Peyer's patch (tissue), 4 donors: ENCODE results near the gene COL17A1. TPM values are rescaled to one million over a fixed set of nuclear protein-coding genes. Genes with fewer than 3 reads are reported as not detected.

Experiments used
- DNase-seq, 3 donors: peaks; one replicate each; pipeline ENCODE4 v3.0.0-alpha.2; 2017 to 2019
- H3K27ac ChIP-seq, 4 donors: fragments of 200-600 bp; sonication (generic); one replicate each; pipeline ENCODE4 v1.5.1; 2016 to 2019
- H3K27me3 ChIP-seq, 2 donors: fragments of 200-600 bp; sonication (generic); one replicate each; pipeline ENCODE4 v1.5.1; 2019
- H3K36me3 ChIP-seq, 3 donors: fragments of 200-600 bp; sonication (generic); one replicate each; pipeline ENCODE4 v1.5.1; 2016 to 2019
- H3K4me1 ChIP-seq, 4 donors: fragments of 200-600 bp; sonication (generic); one replicate each; pipeline ENCODE4 v1.5.1; 2016 to 2019
- H3K4me3 ChIP-seq, 4 donors: fragments of 200-600 bp; sonication (generic); 1 replicate in 3 of 4; 2 replicates in 1 of 4; pipeline ENCODE4 v1.5.1; 2016 to 2019; ENCODE audit warnings: mild to moderate bottlenecking in 1 of 4
- H3K9me3 ChIP-seq, 4 donors: fragments of 200-600 bp; sonication (generic); one replicate each; pipeline ENCODE4 v1.5.1; 2016 to 2019; ENCODE audit warnings: mild to moderate bottlenecking in 1 of 4
- POLR2A ChIP-seq, 2 donors: fragments of 450-650 bp; IDR thresholded peaks; one replicate each; pipeline ENCODE4 v1.5.1; 2017; ENCODE audit warnings: antibody characterized with exemption in 2 of 2, mild to moderate bottlenecking in 2 of 2, moderate library complexity in 2 of 2
- total RNA-seq, 4 donors: library from RNA; depleted of rRNA; stranded (reverse); fragments of >200 nt; gene quantifications; one replicate each; pipeline ENCODE4 v1.1.0, GENCODE V29; 2016
- TF ChIP-seq, protein P1 (sequence below), 6 experiments: fragments of 450-650 bp in 4 of 6; fragments of 200-600 bp in 2 of 6; sonication (generic) in 1 of 6; IDR thresholded peaks; one replicate each; pipeline ENCODE4 v1.5.1; 2017 to 2019; ENCODE audit warnings: antibody characterized with exemption in 6 of 6, mild to moderate bottlenecking in 3 of 6, moderate library complexity in 1 of 6

The COL17A1 gene
- total RNA-seq, 4 donors from 2014 or later = 4.1 to 240 (median 97.1) TPM

DNA sequence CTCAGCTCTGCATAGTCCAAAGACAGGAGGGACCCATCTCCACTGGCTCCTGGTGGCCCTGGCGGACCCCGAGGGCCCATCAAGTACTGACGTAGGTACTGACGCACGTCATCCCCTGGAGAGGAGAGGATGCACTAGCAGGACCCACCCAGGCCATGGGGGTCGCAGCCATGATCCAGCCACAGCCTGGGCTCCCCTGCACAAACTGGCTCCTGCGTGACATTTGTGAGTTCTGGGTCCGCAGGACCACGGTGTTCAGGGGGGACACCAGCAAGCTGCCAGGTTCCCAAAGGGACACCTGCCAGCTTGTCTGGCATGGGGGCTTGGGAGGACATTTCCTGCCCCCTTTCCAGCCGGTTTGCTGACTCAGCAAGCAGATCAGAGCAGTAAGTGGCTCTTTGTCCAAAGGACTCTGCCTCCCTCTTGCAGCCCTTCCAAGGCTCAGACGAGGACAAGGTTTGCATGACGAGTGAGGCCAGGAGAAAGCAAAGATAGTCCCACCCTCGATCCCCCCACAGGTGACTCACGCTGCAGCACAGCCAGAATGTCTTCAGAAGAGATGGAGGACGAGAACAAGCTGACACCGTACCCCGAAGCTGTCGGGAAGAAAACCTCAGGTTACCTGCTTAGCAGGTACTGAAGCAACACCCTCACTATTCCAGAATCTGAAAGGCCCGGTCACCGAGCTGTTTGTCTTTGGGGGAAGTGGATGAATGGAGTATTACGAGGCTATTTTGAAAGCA lies 49.0 kb downstream of the COL17A1 start:
- no peaks in the 10 kb centered on the region for H3K27me3 ChIP-seq
- DNase-seq = no peak
- peaks cover 0 to 36% (median 0%) of the 10 kb centered on the region in 3 donors for H3K36me3 ChIP-seq
- TF ChIP-seq POLR2A (IDR thresholded peaks at IDR 0.05) = no peak
- TF ChIP-seq, protein P1, sequence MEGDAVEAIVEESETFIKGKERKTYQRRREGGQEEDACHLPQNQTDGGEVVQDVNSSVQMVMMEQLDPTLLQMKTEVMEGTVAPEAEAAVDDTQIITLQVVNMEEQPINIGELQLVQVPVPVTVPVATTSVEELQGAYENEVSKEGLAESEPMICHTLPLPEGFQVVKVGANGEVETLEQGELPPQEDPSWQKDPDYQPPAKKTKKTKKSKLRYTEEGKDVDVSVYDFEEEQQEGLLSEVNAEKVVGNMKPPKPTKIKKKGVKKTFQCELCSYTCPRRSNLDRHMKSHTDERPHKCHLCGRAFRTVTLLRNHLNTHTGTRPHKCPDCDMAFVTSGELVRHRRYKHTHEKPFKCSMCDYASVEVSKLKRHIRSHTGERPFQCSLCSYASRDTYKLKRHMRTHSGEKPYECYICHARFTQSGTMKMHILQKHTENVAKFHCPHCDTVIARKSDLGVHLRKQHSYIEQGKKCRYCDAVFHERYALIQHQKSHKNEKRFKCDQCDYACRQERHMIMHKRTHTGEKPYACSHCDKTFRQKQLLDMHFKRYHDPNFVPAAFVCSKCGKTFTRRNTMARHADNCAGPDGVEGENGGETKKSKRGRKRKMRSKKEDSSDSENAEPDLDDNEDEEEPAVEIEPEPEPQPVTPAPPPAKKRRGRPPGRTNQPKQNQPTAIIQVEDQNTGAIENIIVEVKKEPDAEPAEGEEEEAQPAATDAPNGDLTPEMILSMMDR (IDR thresholded peaks at IDR 0.05) = no peak
- no peak overlapping the region for H3K27ac ChIP-seq
- H3K9me3 ChIP-seq = no peaks in the 10 kb centered on the region
- no peak overlapping the region for H3K4me3 ChIP-seq
- H3K4me1 ChIP-seq = no peaks in the 10 kb centered on the region

DNA sequence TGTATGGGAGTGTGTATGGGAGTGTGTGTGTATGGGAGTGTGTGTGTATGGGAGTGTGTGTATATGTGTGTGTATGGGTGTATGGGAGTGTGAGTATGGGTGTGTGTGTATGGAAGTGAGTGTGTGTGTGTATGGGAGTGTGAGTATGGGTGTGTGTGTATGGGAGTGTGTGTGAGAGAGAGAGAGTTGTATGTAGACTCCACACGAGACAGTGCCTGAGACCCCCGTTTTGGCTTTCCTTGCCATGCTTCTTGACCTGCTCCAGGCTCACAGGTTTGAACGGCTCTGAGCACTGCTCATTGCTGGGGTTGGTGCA lies 49.7 kb downstream of the COL17A1 start:
- peaks cover 0 to 32% (median 0%) of the 10 kb centered on the region in 3 donors for H3K36me3 ChIP-seq
- DNase-seq = no peak
- H3K27me3 ChIP-seq = no peaks in the 10 kb centered on the region
- no peak overlapping the region for H3K4me3 ChIP-seq
- no peaks in the 10 kb centered on the region for H3K9me3 ChIP-seq
- TF ChIP-seq POLR2A (IDR thresholded peaks at IDR 0.05) = no peak
- TF ChIP-seq, protein P1 (IDR thresholded peaks at IDR 0.05) = no peak
- no peak overlapping the region for H3K27ac ChIP-seq
- no peaks in the 10 kb centered on the region for H3K4me1 ChIP-seq

DNA sequence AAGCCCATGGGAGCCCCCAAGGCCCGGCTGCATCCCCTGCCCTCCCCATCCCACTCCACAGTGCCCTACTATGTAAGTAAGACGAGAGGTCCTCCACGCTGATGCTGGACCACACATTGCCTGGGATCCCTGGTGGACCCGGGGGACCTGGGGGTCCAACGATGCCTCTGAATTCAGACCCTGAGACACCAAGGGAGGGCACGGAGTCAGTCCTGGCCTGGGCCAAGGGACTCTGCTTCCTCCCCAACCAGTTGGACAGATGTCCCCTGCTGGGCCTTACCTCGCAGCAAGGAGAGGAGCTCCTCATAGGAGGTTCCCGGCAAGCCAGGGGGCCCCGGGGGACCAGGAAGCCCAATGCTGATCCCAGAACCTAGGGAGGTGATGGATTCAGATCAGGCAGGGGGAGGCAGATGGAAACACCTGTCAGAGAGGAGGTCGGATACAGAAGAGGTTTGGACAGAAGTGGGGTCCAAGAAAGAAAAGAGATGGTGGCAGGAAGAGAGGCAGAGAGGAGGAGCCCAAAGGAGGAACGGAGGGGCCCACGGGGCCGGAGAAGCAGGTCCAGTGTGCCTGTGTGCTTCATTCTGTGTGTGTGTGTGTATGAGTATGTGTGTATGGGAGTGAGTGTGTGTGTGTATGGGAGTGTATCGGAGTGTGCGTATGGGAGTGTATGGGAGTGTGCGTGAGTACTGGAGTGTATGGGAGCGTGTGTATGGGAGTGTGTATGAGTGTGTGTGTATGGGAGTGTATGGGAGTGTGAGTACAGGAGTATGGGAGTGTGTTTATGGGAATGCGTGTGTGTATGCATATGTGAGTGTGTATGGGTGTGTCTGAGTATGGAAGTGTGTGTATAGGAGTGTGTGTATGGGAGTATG lies 50.2 kb downstream of the COL17A1 start:
- Histone ChIP-seq H3K4me1 (no peaks in the 10 kb centered on the region), H3K27ac (no peak overlapping the region), H3K9me3 (no peaks in the 10 kb centered on the region), H3K36me3 (peaks cover 0 to 29% (median 0%) of the 10 kb centered on the region in 3 donors), H3K4me3 (no peak overlapping the region), H3K27me3 (no peaks in the 10 kb centered on the region)
- no peak for TF ChIP-seq POLR2A (IDR thresholded peaks at IDR 0.05)
- TF ChIP-seq, protein P1 (IDR thresholded peaks at IDR 0.05) = no peak
- DNase-seq = no peak

DNA sequence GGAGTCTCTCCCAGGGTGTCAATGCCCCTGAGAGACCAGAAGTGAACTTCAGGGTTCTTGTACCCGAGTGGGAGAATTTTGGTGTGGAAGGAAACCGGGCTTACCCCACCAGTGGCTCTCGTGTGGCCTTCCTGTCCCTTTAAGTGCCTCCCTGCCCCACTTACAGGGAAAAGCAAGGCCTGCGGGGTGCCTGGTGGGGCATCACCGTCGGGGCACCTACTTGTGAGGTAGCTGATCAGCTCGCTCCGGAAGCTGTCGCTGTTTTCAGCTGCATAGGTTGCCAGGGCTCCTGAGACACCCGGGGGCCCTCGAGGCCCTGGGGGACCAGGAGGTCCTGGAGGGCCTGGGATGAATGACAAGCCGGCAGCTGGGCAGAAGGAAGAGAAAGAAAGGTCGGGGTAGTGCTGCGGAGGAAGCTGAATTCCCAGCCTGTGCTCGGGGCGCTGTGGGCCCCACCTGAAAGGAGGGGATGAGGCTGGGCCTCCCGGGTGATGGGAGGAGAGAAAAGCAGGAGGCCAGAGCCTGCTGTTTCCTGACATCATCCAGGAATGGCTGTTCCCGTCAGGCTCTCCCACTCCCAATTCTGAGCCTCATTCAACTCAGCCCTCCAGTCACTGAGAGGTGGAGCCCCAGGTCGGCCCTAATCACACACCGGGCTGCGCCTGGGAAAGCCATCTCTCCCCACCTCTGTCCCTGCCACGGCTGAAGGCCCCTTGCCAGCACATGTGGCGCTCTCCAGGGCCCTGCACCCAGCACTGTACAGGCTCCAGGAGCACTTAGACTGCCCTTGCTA lies 51.1 kb downstream of the COL17A1 start:
- Histone ChIP-seq H3K27me3 (no peaks in the 10 kb centered on the region), H3K36me3 (peaks cover 0 to 29% (median 0%) of the 10 kb centered on the region in 3 donors), H3K4me1 (no peaks in the 10 kb centered on the region), H3K27ac (no peak overlapping the region), H3K4me3 (no peak overlapping the region), H3K9me3 (no peaks in the 10 kb centered on the region)
- TF ChIP-seq, protein P1 (IDR thresholded peaks at IDR 0.05) = no peak
- no peak for TF ChIP-seq POLR2A (IDR thresholded peaks at IDR 0.05)
- DNase-seq = no peak

DNA sequence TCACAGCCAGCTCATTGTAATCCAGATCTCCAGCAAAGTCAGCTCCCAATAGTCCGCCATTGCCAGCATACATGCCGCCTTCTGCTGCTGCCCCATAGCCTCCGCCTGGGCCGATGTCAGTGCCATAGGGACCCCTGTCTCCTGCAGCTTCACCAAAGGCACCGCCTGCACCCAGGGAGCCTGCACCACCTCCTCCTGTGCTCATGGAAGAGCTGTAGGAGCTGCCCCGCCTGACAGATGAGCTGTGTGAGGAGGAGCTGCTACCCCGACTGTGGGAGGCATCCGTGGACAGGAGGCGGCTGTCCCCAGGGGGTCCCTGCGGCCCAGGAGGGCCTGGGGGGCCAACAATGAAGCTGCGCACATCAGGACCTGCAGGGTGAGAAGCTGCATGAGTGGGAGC lies 51.7 kb downstream of the COL17A1 start:
- H3K4me1 ChIP-seq = no peaks in the 10 kb centered on the region
- TF ChIP-seq POLR2A (IDR thresholded peaks at IDR 0.05) = no peak
- TF ChIP-seq, protein P1 (IDR thresholded peaks at IDR 0.05) = no peak
- H3K4me3 ChIP-seq = no peak overlapping the region
- no peaks in the 10 kb centered on the region for H3K9me3 ChIP-seq
- no peak overlapping the region for H3K27ac ChIP-seq
- no peaks in the 10 kb centered on the region for H3K27me3 ChIP-seq
- DNase-seq = no peak
- H3K36me3 ChIP-seq = peaks cover 0 to 29% (median 0%) of the 10 kb centered on the region in 3 donors
